HCT116 (cell line): Measurements from ENCODE around the gene NACC1. TPM values are rescaled to one million over a fixed set of nuclear protein-coding genes. Genes with fewer than 3 reads are reported as not detected.

Source experiments
- ATAC-seq: fragments of 200-7000 bp; cut with Tn5 transposase; 2 replicates; pipeline ENCODE4 v1.9.1; 2020; ENCODE audit warnings: mild to moderate bottlenecking, moderate library complexity
- BruUV-seq: library from RNA; stranded (reverse); fragments of 400-500 nt; replicated peaks from 2 replicates; lab custom pipeline; 2021; lab: Mats Ljungman, UMichigan
- CTCF ChIA-PET: fragments of 300-600 bp; sonication (Branson Sonifier 250); formaldehyde crosslinking; loops from one replicate; lab custom pipeline; 2021; ENCODE audit warnings: antibody characterized with exemption; lab: Charles Lee
- POLR2A ChIA-PET: fragments of 300-600, 350-600 bp; sonication (Branson Sonifier 250); formaldehyde crosslinking; loops from one replicate; lab custom pipeline; 2021; ENCODE audit warnings: antibody characterized with exemption; lab: Charles Lee
- RAD21 ChIA-PET, 2 experiments: fragments of 300-600 bp; sonication (Branson Sonifier 250); formaldehyde crosslinking; loops; one replicate each; lab custom pipeline; 2023; ENCODE audit warnings: low total read pairs in 2 of 2; ENCODE audit not compliant: uncharacterized antibody in 2 of 2, unreplicated experiment in 2 of 2, low non-redundant PET in 1 of 2; lab: Charles Lee
- DNase-seq: peaks from one replicate; pipeline ENCODE4 v3.0.0-alpha.2; 2010; ENCODE audit warnings: low read depth, low spot score
- H2AFZ ChIP-seq: fragments of 200-600 bp; shearing (Covaris generic), sonication (generic); 2 replicates; pipeline ENCODE4 v1.6.1; 2017; ENCODE audit warnings: low read depth, mixed run types, mixed read lengths, antibody characterized with exemption, low read length; ENCODE audit not compliant: poor library complexity, severe bottlenecking
- H3K27ac ChIP-seq: 2 replicates; pipeline ENCODE4 v1.5.1; 2012; ENCODE audit warnings: low read depth, low read length
- H3K27me3 ChIP-seq: fragments of 200-600 bp; sonication (generic); 2 replicates; pipeline ENCODE4 v1.6.1; 2016; ENCODE audit warnings: mixed run types, low read length, mixed read lengths; ENCODE audit not compliant: insufficient read depth
- H3K36me3 ChIP-seq, 2 experiments: fragments of 200-500 bp in 1 of 2; fragments of 200-600 bp in 1 of 2; sonication (Bioruptor generic) in 1 of 2; sonication (generic) in 1 of 2; 2 replicates each; pipeline versions ENCODE4 v1.5.1 to v1.6.1; 2014 to 2016; ENCODE audit warnings: low read length in 2 of 2, inconsistent platforms in 1 of 2, mixed read lengths in 1 of 2, mixed run types in 1 of 2; ENCODE audit not compliant: insufficient read depth in 2 of 2, control insufficient read depth in 1 of 2
- H3K4me1 ChIP-seq, 2 experiments: fragments of 200-600 bp in 1 of 2; sonication (generic) in 1 of 2; 2 replicates each; pipeline versions ENCODE4 v1.5.1 to v1.6.1; 2012 to 2017; ENCODE audit warnings: low read length in 2 of 2, inconsistent platforms in 1 of 2, mild to moderate bottlenecking in 1 of 2, mixed read lengths in 1 of 2, mixed run types in 1 of 2, moderate library complexity in 1 of 2; ENCODE audit not compliant: insufficient read depth in 2 of 2, control insufficient read depth in 1 of 2
- H3K4me2 ChIP-seq: fragments of 200-600 bp; sonication (generic); 2 replicates; pipeline ENCODE4 v1.6.1; 2017; ENCODE audit warnings: mixed run types, low read length, mixed read lengths
- H3K4me3 ChIP-seq, 2 experiments: fragments of 200-600 bp in 1 of 2; sonication (generic) in 1 of 2; replicated peaks in 1 of 2; 2 replicates each; pipeline ENCODE4 v1.5.1; 2011 to 2016; ENCODE audit warnings: low read length in 2 of 2, control low read depth in 1 of 2, low read depth in 1 of 2, mild to moderate bottlenecking in 1 of 2, mixed read lengths in 1 of 2, mixed run types in 1 of 2
- H3K79me2 ChIP-seq: fragments of 200-600 bp; sonication (generic); 2 replicates; pipeline ENCODE4 v1.6.1; 2017; ENCODE audit warnings: mild to moderate bottlenecking, mixed run types, low read length, moderate library complexity, mixed read lengths; ENCODE audit not compliant: insufficient read depth
- H3K9ac ChIP-seq: fragments of 200-600 bp; sonication (generic); 2 replicates; pipeline ENCODE4 v1.6.1; 2016; ENCODE audit warnings: low read length, mixed read lengths
- H3K9me2 ChIP-seq: fragments of 200-600 bp; sonication (generic), shearing (Covaris generic); 2 replicates; pipeline ENCODE4 v1.6.1; 2017; ENCODE audit warnings: mixed run types, mild to moderate bottlenecking, moderate library complexity; ENCODE audit not compliant: insufficient read depth
- H3K9me3 ChIP-seq, 2 experiments: fragments of 200-500 bp in 1 of 2; fragments of 200-600 bp in 1 of 2; sonication (Bioruptor generic) in 1 of 2; sonication (generic) in 1 of 2; 2 replicates each; pipeline ENCODE4 v1.6.1; 2014 to 2017; ENCODE audit warnings: low read length in 2 of 2, mixed read lengths in 2 of 2, inconsistent platforms in 1 of 2, low read depth in 1 of 2, mild to moderate bottlenecking in 1 of 2, mixed run types in 1 of 2, moderate library complexity in 1 of 2; ENCODE audit not compliant: control insufficient read depth in 1 of 2, insufficient read depth in 1 of 2
- H4K20me1 ChIP-seq: fragments of 200-600 bp; sonication (generic), shearing (Covaris generic); 2 replicates; pipeline ENCODE4 v1.6.1; 2017; ENCODE audit warnings: mixed run types, mild to moderate bottlenecking, moderate library complexity; ENCODE audit not compliant: insufficient read depth
- EGR1 ChIP-seq: IDR thresholded peaks from 2 replicates; pipeline ENCODE4 v1.6.1; 2012; ENCODE audit warnings: low read depth
- SP1 ChIP-seq: IDR thresholded peaks from 2 replicates; pipeline ENCODE4 v1.6.1; 2012; ENCODE audit warnings: low read depth
- ZFX ChIP-seq: fragments of 450-650 bp; IDR thresholded peaks from 2 replicates; pipeline ENCODE4 v1.6.1; 2017
- intact Hi-C: fragments of 100-400 bp; cut with micrococcal nuclease; formaldehyde crosslinking; loops from 2 replicates; pipeline ENCODE4 v1.10.0; 2022
- total RNA-seq: library from RNA; stranded (reverse); gene quantifications from one replicate; pipeline ENCODE4 v1.2.1, GENCODE V29; 2021; ENCODE audit not compliant: unreplicated experiment
- TF ChIP-seq, protein P1 (sequence below): IDR thresholded peaks from 2 replicates; pipeline ENCODE4 v1.6.1; 2011; ENCODE audit warnings: mild to moderate bottlenecking, low read length, moderate library complexity; ENCODE audit not compliant: insufficient replicate concordance; ENCODE audit errors: extremely low read depth
- TF ChIP-seq, protein P2 (sequence below): IDR thresholded peaks from 2 replicates; pipeline ENCODE4 v1.6.1; 2012

NACC1 gene
- total RNA-seq, 1 experiment from 2014 or later, result 181 TPM

DNA sequence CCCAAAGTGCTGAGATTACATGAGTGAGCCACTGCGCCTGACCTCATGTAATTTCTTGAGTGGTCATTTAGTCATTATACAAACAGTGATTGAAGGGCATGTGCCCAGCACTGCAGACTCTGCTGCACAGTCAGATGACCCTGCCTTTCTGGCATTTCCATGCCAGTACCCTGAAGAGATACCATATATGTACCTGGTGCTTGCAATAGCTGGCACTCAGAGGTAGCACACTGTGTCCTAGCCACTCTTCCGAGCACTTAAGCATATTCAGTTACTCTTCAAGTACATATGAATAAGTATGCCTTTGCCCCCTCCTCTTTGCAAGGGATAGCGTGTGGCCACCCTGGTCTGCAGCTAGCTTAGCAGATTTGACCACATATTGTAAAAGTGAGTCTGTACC is 16.6 kb downstream of the NACC1 start:
- no TSS peak for BruUV-seq
- Histone ChIP-seq H3K9me3 (no peaks in the 10 kb centered on the region), H3K79me2 (peaks cover 52% of the 10 kb centered on the region), H3K9ac (no peak overlapping the region), H3K27ac (no peak overlapping the region), H3K4me1 (peaks cover 2 to 27% of the 10 kb centered on the region in 2 experiments; a peak in 3 of 4 replicates), H3K4me2 (no peak overlapping the region), H2AFZ (no peak overlapping the region), H3K36me3 (peaks cover 12 to 35% of the 10 kb centered on the region in 2 experiments; a peak in 3 of 4 replicates), H3K9me2 (no peaks in the 10 kb centered on the region), H3K4me3 (no peak overlapping the region), H4K20me1 (peaks cover 9% of the 10 kb centered on the region; the same call in 1 of the 2 replicates), H3K27me3 (no peaks in the 10 kb centered on the region)
- POLR2A ChIA-PET, result no interaction called here
- intact Hi-C loops, result no loop called here
- DNase-seq (no peak), ATAC-seq (no peak)
- TF ChIP-seq SP1 (no peak), EGR1 (no peak), ZFX (no peak)
- TF ChIP-seq, protein P1, sequence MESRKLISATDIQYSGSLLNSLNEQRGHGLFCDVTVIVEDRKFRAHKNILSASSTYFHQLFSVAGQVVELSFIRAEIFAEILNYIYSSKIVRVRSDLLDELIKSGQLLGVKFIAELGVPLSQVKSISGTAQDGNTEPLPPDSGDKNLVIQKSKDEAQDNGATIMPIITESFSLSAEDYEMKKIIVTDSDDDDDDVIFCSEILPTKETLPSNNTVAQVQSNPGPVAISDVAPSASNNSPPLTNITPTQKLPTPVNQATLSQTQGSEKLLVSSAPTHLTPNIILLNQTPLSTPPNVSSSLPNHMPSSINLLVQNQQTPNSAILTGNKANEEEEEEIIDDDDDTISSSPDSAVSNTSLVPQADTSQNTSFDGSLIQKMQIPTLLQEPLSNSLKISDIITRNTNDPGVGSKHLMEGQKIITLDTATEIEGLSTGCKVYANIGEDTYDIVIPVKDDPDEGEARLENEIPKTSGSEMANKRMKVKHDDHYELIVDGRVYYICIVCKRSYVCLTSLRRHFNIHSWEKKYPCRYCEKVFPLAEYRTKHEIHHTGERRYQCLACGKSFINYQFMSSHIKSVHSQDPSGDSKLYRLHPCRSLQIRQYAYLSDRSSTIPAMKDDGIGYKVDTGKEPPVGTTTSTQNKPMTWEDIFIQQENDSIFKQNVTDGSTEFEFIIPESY, result no peak
- TF ChIP-seq, protein P2, sequence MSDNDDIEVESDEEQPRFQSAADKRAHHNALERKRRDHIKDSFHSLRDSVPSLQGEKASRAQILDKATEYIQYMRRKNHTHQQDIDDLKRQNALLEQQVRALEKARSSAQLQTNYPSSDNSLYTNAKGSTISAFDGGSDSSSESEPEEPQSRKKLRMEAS, result no peak
- RAD21 ChIA-PET, result no interaction called here
- CTCF ChIA-PET, result no interaction called here
